Suprapubic skin (tissue), 3 donors: ENCODE results near the gene GEMIN4.

ENCODE experiments used
- POLR2A ChIP-seq, 2 donors: fragments of 450-650 bp; IDR thresholded peaks; one replicate each; pipeline ENCODE4 v1.6.1; 2017; ENCODE audit warnings: antibody characterized with exemption in 2 of 2, mild to moderate bottlenecking in 2 of 2, moderate library complexity in 2 of 2
- TF ChIP-seq, protein P1 (sequence below), 2 donors: fragments of 200-600 bp in 1 of 2; fragments of 450-650 bp in 1 of 2; sonication (generic) in 1 of 2; IDR thresholded peaks; one replicate each; pipeline ENCODE4 v1.5.1; 2016 to 2019; ENCODE audit warnings: antibody characterized with exemption in 2 of 2, mild to moderate bottlenecking in 1 of 2, moderate library complexity in 1 of 2

DNA sequence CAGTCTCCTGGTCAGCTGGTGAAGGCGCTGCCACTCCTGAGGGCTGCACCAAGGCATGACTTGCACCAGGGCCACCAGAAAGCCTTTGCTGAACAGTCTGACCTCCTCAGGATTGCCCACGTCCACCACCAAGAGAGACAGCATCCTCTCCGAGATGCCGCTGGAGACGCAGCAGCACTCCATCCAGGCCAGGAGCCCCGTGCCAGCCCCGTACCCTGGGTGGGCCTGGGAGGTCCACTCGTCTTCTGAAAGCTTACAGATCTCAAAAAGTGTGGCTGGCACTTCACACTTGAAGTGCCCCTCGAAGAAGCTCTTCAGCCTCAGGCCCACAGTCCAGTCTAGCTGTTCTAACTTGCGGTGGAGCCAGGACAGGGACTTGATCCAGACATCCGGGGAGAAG, 6.7 kb downstream of the GEMIN4 start:
- TF ChIP-seq, protein P1, sequence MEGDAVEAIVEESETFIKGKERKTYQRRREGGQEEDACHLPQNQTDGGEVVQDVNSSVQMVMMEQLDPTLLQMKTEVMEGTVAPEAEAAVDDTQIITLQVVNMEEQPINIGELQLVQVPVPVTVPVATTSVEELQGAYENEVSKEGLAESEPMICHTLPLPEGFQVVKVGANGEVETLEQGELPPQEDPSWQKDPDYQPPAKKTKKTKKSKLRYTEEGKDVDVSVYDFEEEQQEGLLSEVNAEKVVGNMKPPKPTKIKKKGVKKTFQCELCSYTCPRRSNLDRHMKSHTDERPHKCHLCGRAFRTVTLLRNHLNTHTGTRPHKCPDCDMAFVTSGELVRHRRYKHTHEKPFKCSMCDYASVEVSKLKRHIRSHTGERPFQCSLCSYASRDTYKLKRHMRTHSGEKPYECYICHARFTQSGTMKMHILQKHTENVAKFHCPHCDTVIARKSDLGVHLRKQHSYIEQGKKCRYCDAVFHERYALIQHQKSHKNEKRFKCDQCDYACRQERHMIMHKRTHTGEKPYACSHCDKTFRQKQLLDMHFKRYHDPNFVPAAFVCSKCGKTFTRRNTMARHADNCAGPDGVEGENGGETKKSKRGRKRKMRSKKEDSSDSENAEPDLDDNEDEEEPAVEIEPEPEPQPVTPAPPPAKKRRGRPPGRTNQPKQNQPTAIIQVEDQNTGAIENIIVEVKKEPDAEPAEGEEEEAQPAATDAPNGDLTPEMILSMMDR (IDR thresholded peaks at IDR 0.05), result no peak
- TF ChIP-seq POLR2A (IDR thresholded peaks at IDR 0.05), result no peak
